ENCODE results near the gene NEK11. TPM values are rescaled to one million over a fixed set of nuclear protein-coding genes. Genes with fewer than 3 reads are reported as not detected.
"Not testable (repeated sequence)": the region's sequence is repeated elsewhere in the genome, so short reads cannot be mapped to it uniquely, and the experiment has no call there.

The NEK11 gene
- total RNA-seq, 3 donors from 2014 or later: 3.9 to 9.4 (median 5.8) TPM

GRCh38 chr3:131031660-131032059 lies 5.0 kb downstream of the NEK11 start:
- no peak for DNase-seq
- ATAC-seq: no peak
- Histone ChIP-seq H3K36me3 (ENCODE audit: low read depth) (no peaks in the 10 kb centered on the region), H3K9me3 (no peaks in the 10 kb centered on the region), H3K4me3 (no peak overlapping the region), H3K4me1 (ENCODE audit: low read depth) (no peaks in the 10 kb centered on the region)
- no peak for TF ChIP-seq CTCF (IDR thresholded peaks at IDR 0.05)
- intact Hi-C loops (cut with DNase I, micrococcal nuclease): no loop called here

GRCh38 chr3:131033480-131034080 lies 6.9 kb downstream of the NEK11 start:
- intact Hi-C loops (cut with DNase I, micrococcal nuclease): no loop called here
- no peaks in the 10 kb centered on the region for H3K36me3 ChIP-seq (ENCODE audit: low read depth)
- no peaks in the 10 kb centered on the region for H3K4me1 ChIP-seq (ENCODE audit: low read depth)
- TF ChIP-seq CTCF (IDR thresholded peaks at IDR 0.05): peak; percentile 45
- DNase-seq: peak in 1 of 3 donors; percentile 75
- ATAC-seq: peak; percentile 76
- no peaks in the 10 kb centered on the region for H3K9me3 ChIP-seq
- no peak overlapping the region for H3K4me3 ChIP-seq

- Histone ChIP-seq H3K4me1 (ENCODE audit: low read depth) (no peaks in the 10 kb centered on the region), H3K9me3 (no peaks in the 10 kb centered on the region), H3K36me3 (ENCODE audit: low read depth) (no peaks in the 10 kb centered on the region), H3K4me3 (no peak overlapping the region)
- DNase-seq (no peak), ATAC-seq (no peak)
- intact Hi-C loops (cut with DNase I, micrococcal nuclease): no loop called here
- no peak for TF ChIP-seq CTCF (IDR thresholded peaks at IDR 0.05)
These were observed 9.6 kb downstream of the NEK11 start for GRCh38 chr3:131036200-131036816.

GRCh38 chr3:131036986-131037385 lies 10.3 kb downstream of the NEK11 start:
- DNase-seq: no peak
- no peak for TF ChIP-seq CTCF (IDR thresholded peaks at IDR 0.05)
- intact Hi-C loops (cut with DNase I, micrococcal nuclease): no loop called here

GRCh38 chr3:131038326-131038725 lies 11.6 kb downstream of the NEK11 start:
- DNase-seq: no peak
- no peak for TF ChIP-seq CTCF (IDR thresholded peaks at IDR 0.05)
- Histone ChIP-seq H3K9me3 (no peaks in the 10 kb centered on the region), H3K4me3 (no peak overlapping the region), H3K36me3 (ENCODE audit: low read depth) (no peaks in the 10 kb centered on the region), H3K4me1 (ENCODE audit: low read depth) (no peaks in the 10 kb centered on the region)
- no peak for ATAC-seq
- intact Hi-C loops (cut with DNase I, micrococcal nuclease): no loop called here

More at GRCh38 chr3:131036986-131037385, 10.3 kb downstream of the NEK11 start:
- H3K4me3 ChIP-seq: no peak overlapping the region
- ATAC-seq: no peak
- no peaks in the 10 kb centered on the region for H3K9me3 ChIP-seq
- no peaks in the 10 kb centered on the region for H3K36me3 ChIP-seq (ENCODE audit: low read depth)
- no peaks in the 10 kb centered on the region for H3K4me1 ChIP-seq (ENCODE audit: low read depth)

- H3K9me3 ChIP-seq; ATAC-seq; H3K36me3 ChIP-seq (ENCODE audit: low read depth); intact Hi-C loops (cut with DNase I, micrococcal nuclease); H3K4me3 ChIP-seq; H3K4me1 ChIP-seq (ENCODE audit: low read depth): not testable (repeated sequence)
- DNase-seq: peak in 1 of 3 donors; percentile 10
These were observed 15.8 kb downstream of the NEK11 start for GRCh38 chr3:131042271-131042985.

Measured in mucosa of descending colon (tissue), 3 donors.